Measurements from ENCODE around the gene SUN1.

GRCh38 chr7:883055-884021 lies 51.1 kb downstream of the SUN1 start:
- TF ChIP-seq, protein P1, sequence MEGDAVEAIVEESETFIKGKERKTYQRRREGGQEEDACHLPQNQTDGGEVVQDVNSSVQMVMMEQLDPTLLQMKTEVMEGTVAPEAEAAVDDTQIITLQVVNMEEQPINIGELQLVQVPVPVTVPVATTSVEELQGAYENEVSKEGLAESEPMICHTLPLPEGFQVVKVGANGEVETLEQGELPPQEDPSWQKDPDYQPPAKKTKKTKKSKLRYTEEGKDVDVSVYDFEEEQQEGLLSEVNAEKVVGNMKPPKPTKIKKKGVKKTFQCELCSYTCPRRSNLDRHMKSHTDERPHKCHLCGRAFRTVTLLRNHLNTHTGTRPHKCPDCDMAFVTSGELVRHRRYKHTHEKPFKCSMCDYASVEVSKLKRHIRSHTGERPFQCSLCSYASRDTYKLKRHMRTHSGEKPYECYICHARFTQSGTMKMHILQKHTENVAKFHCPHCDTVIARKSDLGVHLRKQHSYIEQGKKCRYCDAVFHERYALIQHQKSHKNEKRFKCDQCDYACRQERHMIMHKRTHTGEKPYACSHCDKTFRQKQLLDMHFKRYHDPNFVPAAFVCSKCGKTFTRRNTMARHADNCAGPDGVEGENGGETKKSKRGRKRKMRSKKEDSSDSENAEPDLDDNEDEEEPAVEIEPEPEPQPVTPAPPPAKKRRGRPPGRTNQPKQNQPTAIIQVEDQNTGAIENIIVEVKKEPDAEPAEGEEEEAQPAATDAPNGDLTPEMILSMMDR (IDR thresholded peaks at IDR 0.05 in 2 of 3, conservative IDR thresholded peaks at IDR 0.05 in 1 of 3; ENCODE audit: borderline replicate concordance in 1 of 3, insufficient read depth in 1 of 3, low read depth in 2 of 3, low read length in 2 of 3), result no peak
- TF ChIP-seq JUND (IDR thresholded peaks at IDR 0.05) (no peak), EZH2phosphoT487 (IDR thresholded peaks at IDR 0.05; ENCODE audit: borderline replicate concordance) (no peak), EGR1 (IDR thresholded peaks at IDR 0.05; ENCODE audit: low read depth) (no peak), REST (IDR thresholded peaks at IDR 0.05; ENCODE audit: low read depth) (no peak), ATF3 (IDR thresholded peaks at IDR 0.05) (no peak)
- TF ChIP-seq, protein P2, sequence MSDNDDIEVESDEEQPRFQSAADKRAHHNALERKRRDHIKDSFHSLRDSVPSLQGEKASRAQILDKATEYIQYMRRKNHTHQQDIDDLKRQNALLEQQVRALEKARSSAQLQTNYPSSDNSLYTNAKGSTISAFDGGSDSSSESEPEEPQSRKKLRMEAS (IDR thresholded peaks at IDR 0.05), result no peak
